Gastroesophageal sphincter (tissue), 3 donors: ENCODE measurements around the gene CEP131.

Source experiments
- CTCF ChIP-seq, 4 experiments: fragments of 200-600 bp in 2 of 4; fragments of 450-650 bp in 2 of 4; sonication (generic) in 1 of 4; IDR thresholded peaks; one replicate each; pipeline ENCODE4 v1.5.1; 2017 to 2019; ENCODE audit warnings: antibody characterized with exemption in 4 of 4, mild to moderate bottlenecking in 2 of 4, moderate library complexity in 2 of 4
- EP300 ChIP-seq: sonication (generic); formaldehyde crosslinking; IDR thresholded peaks from one replicate; pipeline ENCODE4 v1.6.1; 2017; ENCODE audit warnings: antibody characterized with exemption, mild to moderate bottlenecking
- POLR2A ChIP-seq, 2 donors: fragments of 450-650 bp; IDR thresholded peaks; one replicate each; pipeline ENCODE4 v1.6.1; 2017; ENCODE audit warnings: antibody characterized with exemption in 2 of 2, mild to moderate bottlenecking in 2 of 2, moderate library complexity in 1 of 2
- POLR2AphosphoS5 ChIP-seq: sonication (generic); formaldehyde crosslinking; IDR thresholded peaks from one replicate; pipeline ENCODE4 v1.6.1; 2017; ENCODE audit warnings: antibody characterized with exemption

GRCh38 chr17:81210466-81210865 is 12.3 kb downstream of the CEP131 start:
- no peak for TF ChIP-seq CTCF (IDR thresholded peaks at IDR 0.05)
- TF ChIP-seq EP300: no peak
- no peak for TF ChIP-seq POLR2AphosphoS5
- TF ChIP-seq POLR2A (IDR thresholded peaks at IDR 0.05): no peak
